H1 (cell line): ENCODE results near the gene GREB1L.

ENCODE experiments used
- POLR2A ChIP-seq, 2 experiments: IDR thresholded peaks; 1 replicate in 1 of 2; 2 replicates in 1 of 2; pipeline ENCODE4 v1.6.1; 2011; ENCODE audit warnings: low read depth in 2 of 2, low read length in 2 of 2, mild to moderate bottlenecking in 2 of 2; ENCODE audit errors: control extremely low read depth in 1 of 2
- RNF2 ChIP-seq: fragments of 200-900, 300-1000 bp; sonication (generic); IDR thresholded peaks from 2 replicates; pipeline ENCODE4 v1.7.1; 2016; ENCODE audit warnings: borderline replicate concordance, low read depth, mild to moderate bottlenecking, antibody characterized with exemption, low read length; ENCODE audit not compliant: poor library complexity, severe bottlenecking; ENCODE audit errors: missing control alignments
- YY1 ChIP-seq: IDR thresholded peaks from 2 replicates; pipeline ENCODE4 v1.6.1; 2011; ENCODE audit warnings: low read depth, mild to moderate bottlenecking, low read length

GRCh38 chr18:21538230-21538629 lies 296.2 kb downstream of the GREB1L start:
- TF ChIP-seq RNF2 (no peak), YY1 (no peak), POLR2A (IDR thresholded peaks at IDR 0.05; ENCODE audit: control extremely low read depth in 1 of 2, low read depth in 2 of 2, low read length in 2 of 2) (no peak)
